Sigmoid colon (tissue), 7 donors: ENCODE measurements around the gene ADAM10. TPM values are rescaled to one million over a fixed set of nuclear protein-coding genes. Genes with fewer than 3 reads are reported as not detected.

Source experiments
- DNase-seq: peaks from one replicate; pipeline ENCODE4 v3.0.0-alpha.2; 2019
- H3K27ac ChIP-seq, 4 donors: fragments of 200-600 bp; sonication (generic); one replicate each; pipeline ENCODE4 v1.5.1; 2016 to 2019; ENCODE audit warnings: mild to moderate bottlenecking in 1 of 4
- H3K27me3 ChIP-seq, 3 donors: fragments of 200-600 bp; sonication (generic); one replicate each; pipeline ENCODE4 v1.5.1; 2019; ENCODE audit warnings: mild to moderate bottlenecking in 1 of 3
- H3K36me3 ChIP-seq, 4 donors: fragments of 200-600 bp; sonication (generic); one replicate each; pipeline ENCODE4 v1.5.1; 2016 to 2019
- H3K4me1 ChIP-seq, 4 donors: fragments of 200-600 bp; sonication (generic); one replicate each; pipeline ENCODE4 v1.5.1; 2017 to 2019
- H3K4me3 ChIP-seq, 4 donors: fragments of 200-600 bp; sonication (generic); one replicate each; pipeline ENCODE4 v1.5.1; 2017 to 2019; ENCODE audit warnings: mild to moderate bottlenecking in 2 of 4, moderate library complexity in 1 of 4
- H3K9me3 ChIP-seq, 4 donors: fragments of 200-600 bp in 3 of 4; sonication (generic) in 3 of 4; one replicate each; pipeline versions ENCODE4 v1.5.1 to v1.6.1; 2013 to 2019
- EP300 ChIP-seq, 4 donors: sonication (generic); formaldehyde crosslinking; IDR thresholded peaks; one replicate each; pipeline ENCODE4 v1.6.1; 2017; ENCODE audit warnings: antibody characterized with exemption in 4 of 4
- POLR2A ChIP-seq, 2 donors: fragments of 450-650 bp; IDR thresholded peaks; one replicate each; pipeline ENCODE4 v1.6.1; 2016; ENCODE audit warnings: antibody characterized with exemption in 2 of 2, mild to moderate bottlenecking in 2 of 2, moderate library complexity in 2 of 2
- POLR2AphosphoS5 ChIP-seq, 4 donors: sonication (generic); formaldehyde crosslinking; IDR thresholded peaks; one replicate each; pipeline ENCODE4 v1.6.1; 2017; ENCODE audit warnings: antibody characterized with exemption in 4 of 4
- WGBS, 2 donors: extraction: QIAGEN DNeasy Blood & Tissue Kit; methylation state at CpG; one replicate each; pipeline ENCODE4 v1.1.7; 2013; 5-methylcytosine and 5-hydroxymethylcytosine counted together
- intact Hi-C: fragments of 100-400 bp; cut with DNase I; formaldehyde crosslinking; loops from one replicate; pipeline ENCODE4 v1.15.1; 2023
- polyA plus RNA-seq, 3 donors: library from polyadenylated mRNA; stranded (reverse); fragments of 200-250 nt; gene quantifications; one replicate each; pipeline ENCODE4 v1.2.3, GENCODE V29; 2013
- small RNA-seq, 3 donors: library from RNA; depleted of rRNA; stranded (forward); fragments of <200 nt; gene quantifications; one replicate each; pipeline ENCODE3, GENCODE V24; 2016
- total RNA-seq, 4 donors: library from RNA; depleted of rRNA; stranded (reverse); fragments of >200 nt; gene quantifications; one replicate each; pipeline ENCODE4 v1.1.0, GENCODE V29; 2016
- TF ChIP-seq, protein P1 (sequence below), 4 experiments: fragments of 450-650 bp in 3 of 4; fragments of 200-600 bp in 1 of 4; IDR thresholded peaks; one replicate each; pipeline ENCODE4 v1.5.1; 2016 to 2019; ENCODE audit warnings: antibody characterized with exemption in 4 of 4, mild to moderate bottlenecking in 3 of 4, moderate library complexity in 2 of 4
- donor health status: healthy with polysubstance abuse.
- donor health status: Bipolar disorder and iron deficiency.
- donor health status: healthy.

Gene ADAM10
- total and polyA plus RNA-seq, 7 donors: 6.6 to 70.9 (median 44.9) TPM

DNA sequence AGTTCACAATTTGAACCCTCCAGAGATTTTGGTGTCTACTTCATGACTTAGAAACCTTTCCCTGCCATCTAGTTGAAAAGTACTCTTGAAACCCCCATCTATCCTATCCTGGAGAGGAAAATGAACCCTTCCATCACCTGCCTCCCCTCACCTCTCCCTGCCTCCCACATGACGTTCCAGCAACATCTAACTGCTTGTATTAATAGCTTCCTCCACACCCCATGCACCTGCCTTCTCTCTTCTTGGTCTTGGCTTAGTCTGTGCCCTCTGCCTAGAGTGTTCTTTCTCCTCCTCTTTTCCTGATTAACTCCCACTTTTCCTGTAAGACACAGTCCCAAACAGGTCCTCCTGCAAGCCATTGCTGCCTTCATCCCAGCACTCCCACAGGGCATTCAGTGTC is 210.0 kb downstream of the ADAM10 start:
- H3K4me1 ChIP-seq: no peaks in the 10 kb centered on the region
- H3K4me3 ChIP-seq: no peak overlapping the region
- no peaks in the 10 kb centered on the region for H3K27me3 ChIP-seq
- no peaks in the 10 kb centered on the region for H3K36me3 ChIP-seq
- intact Hi-C loops: no loop called here
- DNase-seq: no peak
- H3K9me3 ChIP-seq: no peaks in the 10 kb centered on the region
- no peak overlapping the region for H3K27ac ChIP-seq
- WGBS, 2 donors: 15 to 57% methylated on average over 1 of the region's 1 CpG
- TF ChIP-seq EP300 (IDR thresholded peaks at IDR 0.05) (no peak), POLR2A (IDR thresholded peaks at IDR 0.05) (no peak), POLR2AphosphoS5 (IDR thresholded peaks at IDR 0.05) (no peak)
- TF ChIP-seq, protein P1, sequence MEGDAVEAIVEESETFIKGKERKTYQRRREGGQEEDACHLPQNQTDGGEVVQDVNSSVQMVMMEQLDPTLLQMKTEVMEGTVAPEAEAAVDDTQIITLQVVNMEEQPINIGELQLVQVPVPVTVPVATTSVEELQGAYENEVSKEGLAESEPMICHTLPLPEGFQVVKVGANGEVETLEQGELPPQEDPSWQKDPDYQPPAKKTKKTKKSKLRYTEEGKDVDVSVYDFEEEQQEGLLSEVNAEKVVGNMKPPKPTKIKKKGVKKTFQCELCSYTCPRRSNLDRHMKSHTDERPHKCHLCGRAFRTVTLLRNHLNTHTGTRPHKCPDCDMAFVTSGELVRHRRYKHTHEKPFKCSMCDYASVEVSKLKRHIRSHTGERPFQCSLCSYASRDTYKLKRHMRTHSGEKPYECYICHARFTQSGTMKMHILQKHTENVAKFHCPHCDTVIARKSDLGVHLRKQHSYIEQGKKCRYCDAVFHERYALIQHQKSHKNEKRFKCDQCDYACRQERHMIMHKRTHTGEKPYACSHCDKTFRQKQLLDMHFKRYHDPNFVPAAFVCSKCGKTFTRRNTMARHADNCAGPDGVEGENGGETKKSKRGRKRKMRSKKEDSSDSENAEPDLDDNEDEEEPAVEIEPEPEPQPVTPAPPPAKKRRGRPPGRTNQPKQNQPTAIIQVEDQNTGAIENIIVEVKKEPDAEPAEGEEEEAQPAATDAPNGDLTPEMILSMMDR (IDR thresholded peaks at IDR 0.05): no peak

DNA sequence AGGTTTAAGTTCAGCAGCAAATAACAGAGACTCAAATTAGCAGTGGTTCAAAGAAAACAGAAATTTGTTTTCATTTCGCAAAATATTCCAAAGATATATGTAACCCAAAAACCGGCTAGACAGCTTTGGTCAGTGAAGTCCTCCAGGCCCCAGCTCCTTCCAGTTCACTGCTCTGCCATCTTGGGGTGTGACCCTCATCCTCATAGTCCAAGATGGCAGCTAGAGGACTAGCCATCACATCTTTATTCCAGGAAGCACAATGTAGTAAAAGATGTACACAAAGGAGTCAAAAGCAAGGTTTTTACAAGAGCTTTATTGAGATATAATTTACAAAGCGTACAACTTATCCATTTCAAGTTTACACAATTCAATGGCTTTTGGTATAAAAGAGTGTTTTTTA is 210.6 kb downstream of the ADAM10 start:
- 94 to 95% methylated on average over 3 of the region's 3 CpGs for WGBS, 2 donors
- TF ChIP-seq POLR2A (IDR thresholded peaks at IDR 0.05): no peak
- TF ChIP-seq EP300 (IDR thresholded peaks at IDR 0.05): no peak
- TF ChIP-seq, protein P1 (IDR thresholded peaks at IDR 0.05): no peak
- TF ChIP-seq POLR2AphosphoS5 (IDR thresholded peaks at IDR 0.05): no peak
- no peaks in the 10 kb centered on the region for H3K27me3 ChIP-seq
- H3K9me3 ChIP-seq: no peaks in the 10 kb centered on the region
- intact Hi-C loops: no loop called here
- no peak overlapping the region for H3K4me3 ChIP-seq
- no peak for DNase-seq
- no peaks in the 10 kb centered on the region for H3K36me3 ChIP-seq
- H3K4me1 ChIP-seq: no peaks in the 10 kb centered on the region
- no peak overlapping the region for H3K27ac ChIP-seq

Small RNAs within 50 kb of the gene (small RNA-seq; reads per million reads assigned to genes)
- 0 reads per million in 3 donors for gene AC091046.1
- gene RF00012: 0 reads per million in 3 donors

Other genes with a start within 250 kb of the ADAM10 start
- 10 to 100 TPM; 18.0 to 28.5 (median 21.2) TPM for gene MINDY2, start 21.6 kb upstream of the ADAM10 start, total RNA-seq
- gene MINDY2, start 21.6 kb upstream of the ADAM10 start, polyA plus RNA-seq: 1 to 10 TPM; 1.6 to 3.8 (median 1.8) TPM
- gene SLTM, start 184.0 kb upstream of the ADAM10 start, total RNA-seq: 100 to 1,000 TPM in 2 of 4 donors, 10 to 100 TPM in 2; 83.5 to 107 (median 95.7) TPM
- 10 to 100 TPM; 34.8 to 63.0 (median 45.5) TPM for gene SLTM, start 184.0 kb upstream of the ADAM10 start, polyA plus RNA-seq
- 10 to 100 TPM; 15.0 to 28.6 (median 20.8) TPM for gene RNF111, start 238.0 kb upstream of the ADAM10 start, total RNA-seq
- gene RNF111, start 238.0 kb upstream of the ADAM10 start, polyA plus RNA-seq: 10 to 100 TPM in 1 of 3 donors, 1 to 10 TPM in 2; 7.6 to 13.8 (median 9.6) TPM